Kidney capillary endothelial cell (primary cell): ENCODE results near the gene TAX1BP3.

Experiments used
- DNase-seq: peaks from one replicate; pipeline ENCODE4 v3.0.0-alpha.2; 2018; ENCODE audit warnings: low spot score

TAX1BP3 gene

GRCh38 chr17:3657874-3658783 lies 10.2 kb downstream of the TAX1BP3 start:
- DNase-seq: no peak

GRCh38 chr17:3657588-3657869 lies 10.8 kb downstream of the TAX1BP3 start:
- DNase-seq: no peak

GRCh38 chr17:3656755-3657587 lies 11.4 kb downstream of the TAX1BP3 start:
- no peak for DNase-seq

GRCh38 chr17:3656353-3656752 lies 12.0 kb downstream of the TAX1BP3 start:
- no peak for DNase-seq

GRCh38 chr17:3655766-3656165 lies 12.6 kb downstream of the TAX1BP3 start:
- DNase-seq: no peak

- peak; percentile 57 for DNase-seq
Observed at GRCh38 chr17:3647769-3648555, 20.4 kb downstream of the TAX1BP3 start.

- no peak for DNase-seq
Observed at GRCh38 chr17:3647251-3647650, 21.1 kb downstream of the TAX1BP3 start.

- no peak for DNase-seq
Observed at GRCh38 chr17:3645310-3645709, 23.1 kb downstream of the TAX1BP3 start.

- no peak for DNase-seq
Observed at GRCh38 chr17:3643889-3644349, 24.5 kb downstream of the TAX1BP3 start.

GRCh38 chr17:3641717-3642486 lies 26.5 kb downstream of the TAX1BP3 start:
- DNase-seq: no peak

- no peak for DNase-seq
Observed at GRCh38 chr17:3641014-3641413, 27.4 kb downstream of the TAX1BP3 start.

- no peak for DNase-seq
Observed at GRCh38 chr17:3639981-3640596, 28.3 kb downstream of the TAX1BP3 start.

- DNase-seq: no peak
Observed at GRCh38 chr17:3636908-3637373, 31.4 kb downstream of the TAX1BP3 start.

GRCh38 chr17:3636154-3636907 lies 32.0 kb downstream of the TAX1BP3 start, which contains the start of the genes CTNS and SHPK:
Gene CTNS, plus strand, starts transcription at chr17:3636760. Its CDS starts 3,447 bp downstream, at chr17:3640207.
Gene SHPK, minus strand, starts transcription at chr17:3636250. Its CDS starts 31 bp downstream, at chr17:3636219.
- DNase-seq: peak; percentile 94

- no peak for DNase-seq
Observed at GRCh38 chr17:3635474-3636153, 32.8 kb downstream of the TAX1BP3 start.

- no peak for DNase-seq
Observed at GRCh38 chr17:3632287-3632686, 36.1 kb downstream of the TAX1BP3 start.

GRCh38 chr17:3630781-3631180 lies 37.6 kb downstream of the TAX1BP3 start:
- no peak for DNase-seq

- no peak for DNase-seq
Observed at GRCh38 chr17:3627769-3628167, 40.6 kb downstream of the TAX1BP3 start.
